RKO (cell line): ENCODE data around the gene LECT2.

Source experiments
- DNase-seq: peaks from one replicate; pipeline ENCODE4 v3.0.0-alpha.2; 2016; ENCODE audit warnings: low spot score

Gene LECT2

DNA sequence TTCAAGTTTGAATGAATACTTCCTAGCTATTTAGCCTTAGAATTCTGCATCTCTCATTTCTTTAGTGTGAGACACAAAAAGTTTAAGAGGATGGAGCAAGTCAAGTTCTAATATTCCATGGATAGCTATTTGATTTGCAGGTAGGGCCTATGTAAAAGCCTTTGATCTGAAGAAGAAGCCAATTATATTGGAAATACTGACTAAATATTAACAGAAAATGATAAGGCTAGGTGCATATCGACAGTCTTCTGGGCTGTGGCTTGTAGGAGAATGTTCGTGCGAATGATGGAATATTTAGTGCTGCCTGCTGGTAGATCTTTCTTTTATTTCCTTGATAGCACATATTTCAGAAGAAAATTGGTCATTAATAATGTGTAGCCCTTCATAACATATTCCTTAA lies at the start of gene LECT2:
LECT2 (minus strand) TSS at position 85 of the 400 bp plus-strand sequence. CDS start 150 bp downstream, outside the sequence.
- DNase-seq: no peak

GRCh38 chr5:136004436-136004835 lies 49.7 kb upstream of the LECT2 start:
- peak; percentile 7 for DNase-seq

DNA sequence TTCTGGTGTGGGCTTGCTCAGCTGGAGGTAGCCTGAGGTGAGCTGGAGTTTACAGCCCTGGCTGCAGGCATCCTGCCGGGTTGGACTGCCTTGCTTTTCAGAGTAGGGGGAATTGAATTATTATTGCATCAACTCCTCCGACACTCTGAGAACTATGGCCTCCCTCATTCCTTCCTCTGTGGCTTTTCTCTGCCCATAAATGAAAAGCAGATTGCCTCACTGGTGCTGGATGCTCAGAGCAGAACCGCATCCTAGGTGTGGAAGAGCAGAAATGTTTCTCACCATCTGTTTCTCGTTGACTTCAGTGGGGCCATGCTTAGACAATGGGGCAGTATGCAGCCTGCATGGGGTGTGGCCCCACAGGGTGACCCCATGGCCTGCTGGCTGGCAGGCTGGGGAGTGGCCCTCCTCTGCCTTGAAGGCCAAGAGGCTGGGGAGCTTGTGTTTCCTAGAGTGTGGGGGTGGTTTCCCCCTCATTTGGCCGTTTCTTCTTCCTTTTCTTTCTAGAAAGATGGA lies 46.7 kb upstream of the LECT2 start:
- DNase-seq: no peak

DNA sequence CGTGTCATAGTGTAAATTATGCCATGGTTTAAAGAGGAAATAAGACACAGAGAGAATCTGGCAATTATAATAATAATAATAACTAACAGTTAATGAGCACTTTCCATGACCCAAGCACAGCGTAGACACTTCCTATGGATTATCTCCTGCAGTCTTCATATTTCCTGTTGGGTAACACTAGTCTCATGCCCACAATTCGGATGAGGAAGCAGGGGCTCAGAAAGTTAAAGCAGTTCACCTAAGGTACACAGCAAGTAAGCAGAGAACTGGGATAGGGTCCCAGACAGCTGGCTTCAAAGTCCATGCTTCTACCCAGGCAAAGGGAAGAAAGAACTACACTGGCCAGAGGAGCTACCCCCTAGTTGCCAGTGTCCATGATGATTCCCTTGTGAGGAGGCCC lies 46.1 kb upstream of the LECT2 start:
- no peak for DNase-seq

DNA sequence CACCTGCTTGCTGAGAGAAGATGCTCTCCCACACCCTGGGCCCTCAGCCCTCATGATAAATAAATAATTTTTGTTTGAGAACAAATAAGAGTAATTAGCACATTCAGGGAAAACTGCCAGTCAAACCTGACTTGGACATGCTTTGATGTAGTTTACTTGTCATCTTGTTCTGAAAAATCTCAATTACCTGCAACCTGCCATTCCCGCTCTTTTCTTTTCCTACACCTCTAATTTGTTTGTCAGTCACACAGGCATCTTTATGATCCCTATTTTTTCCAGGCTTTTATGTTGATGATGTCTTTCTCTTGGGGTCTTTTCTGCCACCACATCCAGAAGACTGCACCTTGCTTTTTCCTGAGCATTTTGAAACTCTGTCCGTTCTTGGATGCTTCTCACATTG lies 45.4 kb upstream of the LECT2 start:
- DNase-seq: no peak

DNA sequence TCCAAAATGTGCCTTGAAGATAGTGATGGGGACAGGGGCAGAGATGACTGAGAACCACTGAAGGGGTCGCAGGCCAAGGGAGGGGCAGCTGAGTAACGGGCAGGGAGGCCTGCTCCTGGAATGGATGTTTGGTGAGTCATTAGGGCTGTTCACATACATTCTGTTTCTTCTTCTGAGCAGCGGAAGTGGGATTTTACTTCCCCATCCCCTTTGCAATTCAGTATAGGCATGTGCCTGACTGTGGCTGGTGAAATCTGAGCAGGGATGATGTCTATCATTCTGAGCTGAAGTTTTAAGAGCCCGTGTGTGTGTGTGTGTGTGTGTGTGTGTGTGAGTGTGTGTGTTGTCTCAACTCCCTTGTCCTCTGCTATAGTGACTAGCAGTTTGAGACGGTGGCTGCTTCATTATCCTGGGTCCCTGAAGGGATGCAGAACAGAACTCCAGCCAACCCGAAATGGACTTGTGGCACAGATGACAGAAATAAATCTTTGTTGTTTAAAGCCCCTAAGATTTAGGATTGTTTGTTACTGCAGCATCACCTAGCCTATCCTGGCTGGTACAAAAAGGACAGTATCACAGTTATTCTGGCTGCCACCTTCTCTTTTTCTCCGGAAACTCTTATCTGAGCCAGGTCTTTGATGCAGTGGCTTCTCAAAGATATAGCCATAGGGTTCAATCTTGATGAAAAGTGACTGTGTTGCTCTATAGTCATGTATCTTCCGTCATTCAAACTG lies 44.8 kb upstream of the LECT2 start:
- no peak for DNase-seq

GRCh38 chr5:135998889-135999288 lies 44.1 kb upstream of the LECT2 start:
- no peak for DNase-seq

DNA sequence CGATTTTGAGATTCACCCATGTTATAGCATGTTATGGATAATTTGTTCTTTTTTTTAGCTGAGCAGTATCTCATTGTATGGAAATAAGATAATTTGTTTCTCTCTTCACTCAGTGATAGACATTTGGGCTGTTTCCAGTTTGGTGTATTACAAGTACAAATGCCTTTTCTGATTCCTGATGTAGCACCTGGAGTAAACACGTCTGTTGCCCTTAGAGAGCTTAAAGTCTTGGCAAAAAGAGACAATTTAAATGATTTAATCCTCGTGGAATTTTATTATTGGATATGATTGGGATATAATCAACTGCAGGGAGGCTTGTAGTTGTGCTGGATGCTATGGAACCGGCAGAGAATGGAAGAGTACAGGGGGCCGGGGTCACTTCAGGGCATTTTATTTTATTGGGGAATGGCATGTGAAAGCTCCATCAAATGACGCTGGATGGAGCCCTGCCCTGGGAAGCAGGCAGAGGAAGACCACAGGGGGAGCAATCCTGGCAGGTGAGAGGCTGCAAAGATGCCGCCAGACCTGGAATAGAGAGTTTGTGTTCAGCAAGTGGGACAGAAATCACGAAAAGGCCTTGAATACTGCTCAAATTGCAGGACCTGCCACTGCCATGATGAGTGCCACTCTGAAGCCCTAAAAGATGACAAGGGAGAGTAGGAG lies 43.0 kb upstream of the LECT2 start:
- DNase-seq: no peak

GRCh38 chr5:135996611-135997010 lies 41.8 kb upstream of the LECT2 start:
- no peak for DNase-seq

DNA sequence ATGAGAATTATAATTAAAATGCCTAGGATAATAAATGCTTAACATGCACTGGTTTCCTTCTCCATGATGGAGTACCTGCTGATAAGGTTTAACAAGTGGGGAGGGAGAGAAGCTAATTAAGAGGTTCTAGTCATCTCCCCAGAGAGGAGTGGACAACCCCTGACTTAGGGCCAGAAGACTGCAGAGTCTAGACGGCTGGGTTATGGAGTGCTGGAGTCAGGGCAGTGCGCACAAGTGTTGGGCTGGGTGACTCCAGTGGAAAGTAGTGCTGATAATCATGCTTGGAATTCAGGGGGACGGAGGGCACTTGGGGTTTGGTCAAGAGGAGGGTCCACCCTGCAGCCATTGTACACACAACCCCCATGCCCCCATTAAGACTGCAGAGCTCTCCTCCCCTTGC lies 41.2 kb upstream of the LECT2 start:
- DNase-seq: no peak

GRCh38 chr5:135993880-135994636 lies 39.3 kb upstream of the LECT2 start:
- DNase-seq: no peak

GRCh38 chr5:135993335-135993879 lies 38.6 kb upstream of the LECT2 start:
- no peak for DNase-seq

- no peak for DNase-seq
These were observed 36.6 kb upstream of the LECT2 start for GRCh38 chr5:135991429-135991828.

DNA sequence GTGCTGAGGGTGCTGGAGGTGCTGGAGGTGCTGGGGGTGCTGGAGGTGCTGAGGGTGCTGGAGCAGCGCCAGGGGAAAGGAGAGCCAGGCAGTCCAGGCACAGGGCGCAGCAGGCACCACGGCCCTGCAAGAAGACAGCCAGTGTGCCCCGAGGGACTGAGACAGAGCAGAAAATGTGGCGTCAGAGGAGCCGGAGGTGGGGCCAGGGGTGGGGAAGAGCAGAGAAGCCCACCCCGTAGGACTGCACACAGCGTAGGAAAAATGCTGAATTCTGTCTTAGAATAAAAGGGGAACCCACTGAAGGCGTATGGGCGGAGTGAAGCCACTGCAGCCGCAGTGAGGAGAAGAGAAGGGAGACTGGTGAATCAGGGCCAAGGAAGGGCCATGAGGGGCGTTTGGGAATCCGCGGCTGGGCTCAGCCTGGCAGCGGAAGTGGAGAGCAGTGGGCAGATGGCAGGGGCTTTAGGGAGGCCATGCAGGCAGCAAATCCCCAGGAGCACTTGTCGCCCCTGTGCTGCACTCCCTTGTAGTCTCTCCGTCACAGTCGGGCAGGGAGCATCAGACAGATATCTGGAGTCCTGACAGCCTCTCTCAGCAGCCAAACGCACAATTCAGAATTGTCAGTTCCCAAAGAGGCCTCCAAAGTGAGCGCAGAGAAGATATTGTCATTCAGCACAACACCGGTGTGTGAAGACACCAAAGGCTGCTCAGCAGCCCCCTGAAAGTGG lies 35.9 kb upstream of the LECT2 start:
- no peak for DNase-seq

DNA sequence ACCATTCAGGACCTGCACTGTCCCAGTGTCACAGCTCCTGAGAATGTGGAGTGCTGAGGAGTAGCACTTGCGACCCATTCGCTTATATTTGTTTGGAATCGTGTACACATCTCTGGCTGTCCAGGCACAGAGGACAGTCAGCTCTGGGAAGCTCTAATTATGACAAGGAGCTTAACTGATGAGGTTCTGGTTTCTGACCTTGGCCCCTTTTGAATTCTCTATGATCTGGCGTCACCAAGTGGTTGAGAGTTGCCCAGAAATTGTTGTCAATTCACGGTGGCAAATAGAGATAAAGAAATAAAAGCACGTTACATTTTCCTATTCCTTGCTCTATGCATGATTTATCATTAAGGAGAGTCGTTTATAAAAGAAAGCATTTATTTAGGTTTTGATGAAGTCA lies 34.9 kb upstream of the LECT2 start:
- DNase-seq: no peak

DNA sequence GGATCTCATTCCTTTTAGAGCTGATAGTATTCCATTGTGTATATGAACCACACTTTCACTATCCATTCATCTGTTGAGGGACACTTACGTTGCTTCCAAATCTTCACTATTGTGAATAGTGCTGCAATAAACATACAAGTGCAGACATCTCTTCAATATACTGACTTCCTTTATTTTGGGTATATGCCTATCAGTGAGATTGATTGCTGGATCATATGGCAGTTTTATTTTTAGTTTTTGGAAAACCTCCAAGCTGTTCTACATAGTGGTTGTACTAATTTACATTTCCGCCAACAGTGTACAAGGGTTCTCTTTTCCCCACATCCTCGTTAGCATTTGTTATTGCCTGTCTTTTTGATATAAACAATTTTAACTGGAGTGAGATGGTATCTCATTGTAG lies 33.8 kb upstream of the LECT2 start:
- DNase-seq: no peak

- no peak for DNase-seq
These were observed 32.2 kb upstream of the LECT2 start for GRCh38 chr5:135986891-135987401.

- DNase-seq: no peak
These were observed 31.6 kb upstream of the LECT2 start for GRCh38 chr5:135986401-135986800.

DNA sequence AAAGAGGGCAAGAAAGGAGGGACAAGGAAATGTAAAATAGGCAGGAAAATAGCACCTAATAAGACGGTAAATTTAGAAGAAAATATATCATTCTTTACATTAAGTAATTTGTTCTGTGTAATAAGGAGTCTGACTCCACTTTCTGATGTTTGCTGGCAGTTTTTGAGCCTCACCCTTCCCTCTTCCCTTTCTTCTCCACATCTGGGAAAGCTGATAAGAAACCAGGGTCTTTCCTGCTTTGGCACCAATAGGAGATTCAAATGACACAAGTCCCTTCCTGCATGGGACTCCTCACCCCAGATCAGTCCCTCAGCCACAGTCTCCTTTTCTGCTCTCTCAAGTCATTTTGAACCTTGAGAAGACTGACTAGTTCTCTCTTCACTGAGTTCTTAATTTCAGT lies 31.2 kb upstream of the LECT2 start:
- DNase-seq: no peak

GRCh38 chr5:135980620-135981019 lies 25.8 kb upstream of the LECT2 start:
- DNase-seq: no peak

DNA sequence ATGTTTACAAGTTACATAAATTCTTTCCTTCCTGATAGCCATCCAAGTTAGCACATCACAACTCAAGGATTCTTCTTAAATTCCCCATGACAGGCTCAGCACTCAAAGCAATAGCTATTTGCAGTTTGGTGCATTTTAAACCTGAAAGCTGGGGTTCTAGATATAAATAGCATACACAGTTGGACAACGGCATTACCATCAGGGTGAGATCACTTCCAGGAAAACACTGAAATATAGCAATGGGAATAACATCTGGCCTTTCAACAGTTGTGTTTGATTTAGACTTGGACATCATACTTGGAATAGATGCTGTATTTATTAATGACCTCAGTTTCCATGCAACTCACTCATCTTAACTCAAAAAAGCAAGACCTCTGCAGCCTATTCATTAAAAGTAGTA lies 24.7 kb upstream of the LECT2 start:
- DNase-seq: no peak

DNA sequence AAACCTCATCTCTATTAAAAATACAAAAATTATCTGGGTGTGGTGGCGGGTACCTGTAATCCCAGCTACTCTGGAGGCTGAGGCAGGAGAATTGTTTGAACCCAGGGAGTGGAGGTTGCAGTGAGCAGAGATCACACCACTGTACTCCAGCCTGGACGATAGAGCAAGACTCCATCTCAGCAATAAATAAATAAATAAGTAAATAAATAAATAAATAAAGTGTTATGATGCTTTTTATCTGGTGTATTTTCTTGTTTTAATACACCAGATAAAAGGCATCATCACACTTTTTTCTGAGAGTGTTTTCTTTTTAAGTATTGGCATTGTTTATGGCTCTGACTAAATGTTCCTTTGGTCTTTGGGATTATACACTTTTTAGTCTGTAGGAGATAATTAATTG lies 24.2 kb upstream of the LECT2 start:
- no peak for DNase-seq
